ENCODE measurements around the gene THUMPD3. TPM values are rescaled to one million over a fixed set of nuclear protein-coding genes. Genes with fewer than 3 reads are reported as not detected.

THUMPD3 gene
- total RNA-seq, 1 experiment from 2014 or later, result 58.4 TPM

GRCh38 chr3:9351709-9352126 lies 11.1 kb upstream of the THUMPD3 start:
- Histone ChIP-seq H3K4me2 (ENCODE audit: insufficient read depth, insufficient read length, low read length) (no peak overlapping the region), H2AK5ac (ENCODE audit: insufficient read length, low read length) (no peak overlapping the region), H2BK15ac (ENCODE audit: low read depth, low read length) (no peak overlapping the region), H4K5ac (ENCODE audit: insufficient read length, low read depth, low read length) (no peak overlapping the region), H3K27me3 (ENCODE audit: insufficient read depth, low read length) (no peaks in the 10 kb centered on the region), H3K23me2 (ENCODE audit: insufficient read length, low read depth, low read length, poor library complexity, severe bottlenecking) (no peaks in the 10 kb centered on the region), H3K79me1 (ENCODE audit: insufficient read depth, low read depth, low read length, poor library complexity, severe bottlenecking) (no peaks in the 10 kb centered on the region), H4K20me1 (ENCODE audit: control insufficient read depth, insufficient read depth, insufficient read length) (no peaks in the 10 kb centered on the region), H2AFZ (ENCODE audit: low read length) (no peak overlapping the region), H3K18ac (ENCODE audit: insufficient read length, low read depth, low read length) (no peak overlapping the region), H2BK5ac (ENCODE audit: insufficient read length, low read length) (no peak overlapping the region), H2BK12ac (ENCODE audit: insufficient read length, low read depth, low read length) (no peak overlapping the region), H4K91ac (ENCODE audit: insufficient read length, low read depth, low read length) (no peak overlapping the region), H3K56ac (ENCODE audit: insufficient read length, low read depth, low read length) (no peak overlapping the region), H3K9me3 (ENCODE audit: control insufficient read depth, low read depth, low read length) (no peaks in the 10 kb centered on the region), H3K79me2 (ENCODE audit: insufficient read depth, low read length) (no peaks in the 10 kb centered on the region), H3K4ac (ENCODE audit: low read depth, low read length) (no peak overlapping the region), H2BK120ac (ENCODE audit: low read depth, low read length, poor library complexity, severe bottlenecking) (no peak overlapping the region), H2BK20ac (ENCODE audit: low read depth, low read length, poor library complexity, severe bottlenecking) (no peak overlapping the region), H4K8ac (replicated peaks; ENCODE audit: insufficient read length, low read depth, low read length) (no peak overlapping the region), H3K9ac (ENCODE audit: extremely low read depth, insufficient read length, low read length) (no peak overlapping the region), H3K27ac (ENCODE audit: insufficient read length, low read depth, low read length) (no peak overlapping the region), H3K14ac (ENCODE audit: insufficient read depth, low read length) (no peak overlapping the region), H3T11ph (ENCODE audit: low read length) (no peak overlapping the region), H3K23ac (ENCODE audit: insufficient read length, low read depth, low read length) (no peak overlapping the region), H3K4me1 (ENCODE audit: insufficient read depth, low read length) (peaks cover 8% of the 10 kb centered on the region)
- peak overlapping the region in 1 of 2 experiments; percentile 30; a peak in 2 of 5 replicates for H3K4me3 Mint-ChIP-seq
- peaks cover 0 to 4% (median 0%) of the 10 kb centered on the region in 3 experiments; a peak in 1 of 7 replicates for H3K36me3 Mint-ChIP-seq (ENCODE audit: insufficient read depth in 1 of 3, low read depth in 3 of 3)
- peak; percentile 78 for DNase-seq
- no peaks in the 10 kb centered on the region for H3K9me3 Mint-ChIP-seq
- peak overlapping the region; percentile 52 to 97 (median 94); a peak in 6 of 7 replicates for H3K27ac Mint-ChIP-seq
- WGBS (ENCODE audit: extremely low coverage, insufficient read length, low lambda C conversion rate), result no CpG with 5 or more reads among the region's 3 CpGs
- TF ChIP-seq, protein P1, sequence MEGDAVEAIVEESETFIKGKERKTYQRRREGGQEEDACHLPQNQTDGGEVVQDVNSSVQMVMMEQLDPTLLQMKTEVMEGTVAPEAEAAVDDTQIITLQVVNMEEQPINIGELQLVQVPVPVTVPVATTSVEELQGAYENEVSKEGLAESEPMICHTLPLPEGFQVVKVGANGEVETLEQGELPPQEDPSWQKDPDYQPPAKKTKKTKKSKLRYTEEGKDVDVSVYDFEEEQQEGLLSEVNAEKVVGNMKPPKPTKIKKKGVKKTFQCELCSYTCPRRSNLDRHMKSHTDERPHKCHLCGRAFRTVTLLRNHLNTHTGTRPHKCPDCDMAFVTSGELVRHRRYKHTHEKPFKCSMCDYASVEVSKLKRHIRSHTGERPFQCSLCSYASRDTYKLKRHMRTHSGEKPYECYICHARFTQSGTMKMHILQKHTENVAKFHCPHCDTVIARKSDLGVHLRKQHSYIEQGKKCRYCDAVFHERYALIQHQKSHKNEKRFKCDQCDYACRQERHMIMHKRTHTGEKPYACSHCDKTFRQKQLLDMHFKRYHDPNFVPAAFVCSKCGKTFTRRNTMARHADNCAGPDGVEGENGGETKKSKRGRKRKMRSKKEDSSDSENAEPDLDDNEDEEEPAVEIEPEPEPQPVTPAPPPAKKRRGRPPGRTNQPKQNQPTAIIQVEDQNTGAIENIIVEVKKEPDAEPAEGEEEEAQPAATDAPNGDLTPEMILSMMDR (conservative IDR thresholded peaks at IDR 0.05), result no peak
- H3K27me3 Mint-ChIP-seq (ENCODE audit: low read depth), result no peaks in the 10 kb centered on the region
- peaks cover 35 to 50% of the 10 kb centered on the region in 2 experiments for H3K4me1 Mint-ChIP-seq
